Stomach (tissue), 4 donors: Measurements from ENCODE around the gene MTA3.

Experiments
- EP300 ChIP-seq: sonication (generic); formaldehyde crosslinking; IDR thresholded peaks from one replicate; pipeline ENCODE4 v1.6.1; 2017; ENCODE audit warnings: antibody characterized with exemption
- POLR2A ChIP-seq, 4 donors: fragments of 450-650 bp; IDR thresholded peaks; one replicate each; pipeline ENCODE4 v1.6.1; 2016; ENCODE audit warnings: antibody characterized with exemption in 4 of 4, control low read depth in 2 of 4, mild to moderate bottlenecking in 1 of 4, moderate library complexity in 1 of 4
- POLR2AphosphoS5 ChIP-seq, 3 donors: sonication (generic); formaldehyde crosslinking; IDR thresholded peaks; one replicate each; pipeline ENCODE4 v1.6.1; 2016; ENCODE audit warnings: antibody characterized with exemption in 3 of 3
- TF ChIP-seq, protein P1 (sequence below), 7 experiments: fragments of 450-650 bp in 4 of 7; fragments of 200-600 bp in 3 of 7; sonication (generic) in 3 of 7; IDR thresholded peaks; one replicate each; pipeline ENCODE4 v1.5.1; 2016 to 2019; ENCODE audit warnings: antibody characterized with exemption in 7 of 7, control low read depth in 2 of 7, mild to moderate bottlenecking in 1 of 7

DNA sequence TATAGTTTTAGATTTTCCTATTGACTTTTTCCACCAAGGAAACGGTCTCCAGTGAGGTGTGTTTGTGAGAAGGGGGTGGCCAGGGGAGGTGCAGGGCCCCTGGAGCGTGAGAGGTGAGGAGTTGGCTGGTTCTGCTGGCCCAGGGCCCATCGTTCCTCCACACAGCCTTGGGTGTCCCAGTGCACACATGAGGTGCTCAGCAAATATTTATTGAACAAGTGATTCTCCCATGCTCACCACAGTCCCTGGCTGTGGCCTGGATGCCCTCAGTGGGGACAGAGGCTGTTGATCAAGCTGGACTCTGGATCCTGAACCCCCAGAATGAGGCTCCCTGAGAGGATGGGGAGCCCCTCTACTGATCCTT is 219.0 kb downstream of the MTA3 start:
- TF ChIP-seq, protein P1, sequence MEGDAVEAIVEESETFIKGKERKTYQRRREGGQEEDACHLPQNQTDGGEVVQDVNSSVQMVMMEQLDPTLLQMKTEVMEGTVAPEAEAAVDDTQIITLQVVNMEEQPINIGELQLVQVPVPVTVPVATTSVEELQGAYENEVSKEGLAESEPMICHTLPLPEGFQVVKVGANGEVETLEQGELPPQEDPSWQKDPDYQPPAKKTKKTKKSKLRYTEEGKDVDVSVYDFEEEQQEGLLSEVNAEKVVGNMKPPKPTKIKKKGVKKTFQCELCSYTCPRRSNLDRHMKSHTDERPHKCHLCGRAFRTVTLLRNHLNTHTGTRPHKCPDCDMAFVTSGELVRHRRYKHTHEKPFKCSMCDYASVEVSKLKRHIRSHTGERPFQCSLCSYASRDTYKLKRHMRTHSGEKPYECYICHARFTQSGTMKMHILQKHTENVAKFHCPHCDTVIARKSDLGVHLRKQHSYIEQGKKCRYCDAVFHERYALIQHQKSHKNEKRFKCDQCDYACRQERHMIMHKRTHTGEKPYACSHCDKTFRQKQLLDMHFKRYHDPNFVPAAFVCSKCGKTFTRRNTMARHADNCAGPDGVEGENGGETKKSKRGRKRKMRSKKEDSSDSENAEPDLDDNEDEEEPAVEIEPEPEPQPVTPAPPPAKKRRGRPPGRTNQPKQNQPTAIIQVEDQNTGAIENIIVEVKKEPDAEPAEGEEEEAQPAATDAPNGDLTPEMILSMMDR (IDR thresholded peaks at IDR 0.05) = no peak
- TF ChIP-seq POLR2A (IDR thresholded peaks at IDR 0.05) (no peak), POLR2AphosphoS5 (IDR thresholded peaks at IDR 0.05) (no peak), EP300 (no peak)
